HG03354 (cell line): ENCODE results near the gene KCNK4.

Experiments used
- ATAC-seq: cut with Tn5 transposase; IDR thresholded peaks from one replicate; pipeline ENCODE4 v1.9.1; 2021; ENCODE audit warnings: mild to moderate bottlenecking; ENCODE audit not compliant: unreplicated experiment, poor library complexity, severe bottlenecking

KCNK4 gene

DNA sequence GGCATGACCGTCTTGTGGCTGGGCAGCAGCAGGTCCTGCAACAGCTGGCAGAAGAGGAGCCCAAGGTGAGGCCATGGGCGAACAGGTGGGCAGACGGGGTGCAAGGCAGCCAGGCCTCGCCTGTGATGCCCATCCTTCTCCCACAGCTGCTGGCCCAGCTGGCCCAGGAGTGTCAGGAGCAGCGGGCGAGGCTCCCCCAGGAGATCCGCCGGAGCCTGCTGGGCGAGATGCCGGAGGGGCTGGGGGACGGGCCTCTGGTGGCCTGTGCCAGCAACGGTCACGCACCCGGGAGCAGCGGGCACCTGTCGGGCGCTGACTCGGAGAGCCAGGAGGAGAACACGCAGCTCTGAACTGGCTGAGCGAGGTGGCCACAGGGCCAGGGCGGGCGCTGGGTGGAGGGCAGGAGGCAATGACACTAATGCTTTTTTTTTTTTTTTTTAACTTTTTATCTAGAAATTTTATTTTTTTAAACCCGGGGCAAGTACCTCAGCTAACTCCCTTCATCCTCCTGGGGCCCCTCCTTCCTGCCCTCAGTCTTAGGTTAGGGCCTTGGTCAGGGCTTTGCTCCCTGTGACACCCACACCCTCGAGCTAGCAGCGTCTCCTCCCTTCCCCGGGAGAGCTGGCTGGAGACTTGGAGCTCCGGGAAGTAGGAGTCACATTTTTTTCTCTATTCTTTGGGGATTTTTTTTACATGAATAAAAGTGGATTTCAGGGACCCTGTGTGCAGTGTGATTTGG is 23.7 kb upstream of the KCNK4 start:
- no peak for ATAC-seq

- ATAC-seq: no peak
These were observed 22.8 kb upstream of the KCNK4 start for GRCh38 chr11:64268025-64268892.

- ATAC-seq: peak; percentile 16
These were observed 22.1 kb upstream of the KCNK4 start for GRCh38 chr11:64268893-64269539.

- peak; percentile 72 for ATAC-seq
These were observed 21.4 kb upstream of the KCNK4 start for GRCh38 chr11:64269540-64270220.

GRCh38 chr11:64275031-64275800 is 15.9 kb upstream of the KCNK4 start:
- no peak for ATAC-seq

DNA sequence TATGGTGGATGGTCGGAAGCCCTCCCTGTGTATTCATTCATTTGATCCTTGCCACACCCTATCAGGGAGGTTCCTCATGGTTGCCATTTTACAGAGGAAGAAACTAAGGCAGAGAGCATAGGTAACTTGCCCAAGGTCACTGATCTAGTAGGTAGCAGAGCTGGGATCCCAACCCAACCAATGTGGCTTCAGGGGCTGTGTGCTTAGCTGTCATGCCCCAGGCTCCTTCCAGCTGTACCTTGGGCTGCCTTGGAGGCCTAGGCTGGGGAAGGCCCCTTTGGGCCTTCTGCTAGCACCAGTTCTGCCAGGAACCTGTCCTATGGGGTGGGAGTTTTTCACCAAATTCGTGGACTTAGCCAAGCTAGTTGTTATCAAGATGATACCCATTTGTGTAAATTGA is 15.3 kb upstream of the KCNK4 start:
- no peak for ATAC-seq

- ATAC-seq: no peak
These were observed 14.3 kb upstream of the KCNK4 start for GRCh38 chr11:64276653-64277431.

- ATAC-seq: no peak
These were observed 12.4 kb upstream of the KCNK4 start for GRCh38 chr11:64278576-64279190.

GRCh38 chr11:64281957-64282770 is 8.9 kb upstream of the KCNK4 start:
- ATAC-seq: no peak

DNA sequence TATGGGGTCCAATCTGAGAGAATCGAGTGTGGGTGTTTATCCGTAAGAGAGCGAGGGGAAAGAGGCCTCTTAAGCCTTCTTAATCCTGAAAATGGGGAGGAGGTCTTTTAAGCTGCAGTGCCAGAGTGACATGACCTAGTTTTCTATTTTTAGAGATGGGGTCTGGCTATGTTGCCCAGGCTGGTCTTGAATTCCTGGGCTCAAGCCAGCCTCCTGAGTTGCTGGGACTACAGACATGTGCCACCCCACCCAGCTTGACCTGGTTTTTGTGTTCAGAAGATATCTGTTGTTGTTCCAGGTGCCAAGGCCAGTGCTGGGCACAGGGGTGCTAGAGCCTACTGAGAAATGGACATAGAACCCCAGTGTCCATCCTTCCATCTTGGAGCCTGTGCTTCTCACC is 8.0 kb upstream of the KCNK4 start:
- ATAC-seq: no peak

DNA sequence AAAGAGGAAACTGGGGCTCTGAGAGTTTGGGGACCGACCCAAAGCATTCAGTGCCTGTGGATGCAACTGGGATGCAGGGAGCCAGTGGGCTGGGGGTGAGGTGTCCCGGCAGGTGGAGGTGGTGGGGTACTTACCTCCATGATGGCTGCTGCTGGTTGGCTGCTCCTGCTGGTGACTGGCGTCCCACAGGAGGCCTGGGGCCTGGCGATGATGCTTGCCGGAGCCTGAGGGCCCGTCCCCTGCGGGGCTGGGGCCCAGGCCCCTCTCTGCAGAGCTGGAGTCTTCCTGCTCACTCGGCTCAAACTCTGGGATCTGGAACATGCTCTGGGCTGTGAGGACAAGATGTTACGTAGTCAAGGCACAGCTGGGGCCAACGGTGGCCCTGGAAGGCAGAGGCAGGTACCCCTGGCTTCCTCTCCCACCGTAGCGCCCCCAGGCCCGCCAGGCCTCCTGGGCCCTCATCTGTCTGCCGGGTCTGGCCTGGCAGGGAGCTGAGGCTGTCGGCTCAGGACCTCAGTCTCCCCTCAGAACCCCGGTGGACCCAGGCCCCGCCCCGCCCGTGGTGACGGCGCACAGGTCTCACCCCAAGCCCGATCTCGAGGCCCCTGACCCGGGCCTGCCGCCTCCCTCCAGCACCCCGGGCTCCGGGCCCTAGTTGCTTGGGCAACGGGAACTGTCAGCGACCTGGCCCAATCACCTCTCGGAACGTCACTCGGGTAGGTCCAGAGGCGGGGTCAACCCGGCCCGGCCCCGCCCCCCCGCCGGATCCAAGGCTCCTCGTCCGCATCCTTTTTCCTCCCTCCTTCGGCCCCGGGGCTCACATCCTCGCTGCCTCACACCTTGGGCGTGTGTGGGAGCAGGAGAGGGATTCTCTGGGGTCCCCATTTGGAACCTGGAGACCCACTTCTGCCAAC is 6.8 kb upstream of the KCNK4 start, which contains the start of gene BAD:
BAD (minus strand) TSS at position 618 of the 914 bp plus-strand sequence; CDS start at position 321, 297 bp downstream.
- ATAC-seq: peak; percentile 74

DNA sequence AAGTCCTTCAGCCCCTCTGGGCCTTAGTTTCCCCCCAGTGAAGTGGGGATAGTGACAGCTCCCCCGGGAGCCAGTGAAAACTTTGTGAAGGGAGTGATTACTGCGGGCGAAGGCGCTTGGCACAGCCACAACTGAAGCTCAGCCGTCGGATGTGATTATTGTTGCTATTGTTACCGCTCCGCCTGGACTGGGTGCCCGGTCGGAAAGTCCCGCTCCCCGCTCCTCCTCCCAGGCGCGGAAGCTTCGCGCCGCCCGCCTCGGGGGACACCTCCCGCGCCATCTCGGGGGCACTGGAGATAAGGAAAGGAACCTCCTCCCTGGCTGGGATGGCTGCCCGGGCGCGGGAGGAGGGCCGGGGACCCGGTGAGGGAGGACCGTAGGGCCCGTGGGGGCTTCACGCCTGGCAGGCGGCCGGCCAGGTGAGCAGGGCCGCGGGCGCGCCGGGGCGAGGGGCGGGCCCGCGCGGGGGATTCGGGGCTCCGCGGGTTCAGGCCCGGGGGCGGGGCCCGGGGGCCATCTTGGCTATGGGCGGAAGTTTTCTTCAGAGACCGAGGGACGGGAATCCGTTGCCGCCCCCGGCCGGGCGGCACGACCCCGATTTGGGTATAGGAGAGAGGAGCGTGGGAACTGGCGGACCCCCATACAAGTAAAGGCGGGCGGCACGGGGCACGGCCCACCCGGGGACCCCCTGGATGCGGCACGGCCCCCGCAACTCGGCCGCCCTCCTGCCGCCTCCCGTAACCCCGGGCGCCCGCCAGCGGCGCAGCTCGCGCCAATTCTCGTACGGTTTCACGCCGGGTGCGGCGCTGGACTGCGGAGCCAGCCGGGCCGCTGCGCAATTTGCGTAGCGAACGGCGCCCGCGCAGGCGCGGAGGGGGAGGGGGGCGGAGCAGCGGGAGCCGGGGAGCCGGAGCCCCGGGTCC is 5.9 kb upstream of the KCNK4 start, which contains the start of gene GPR137:
GPR137 (plus strand) TSS at position 887 of the 923 bp plus-strand sequence. CDS start 677 bp downstream, outside the sequence.
- peak; percentile 62 for ATAC-seq

DNA sequence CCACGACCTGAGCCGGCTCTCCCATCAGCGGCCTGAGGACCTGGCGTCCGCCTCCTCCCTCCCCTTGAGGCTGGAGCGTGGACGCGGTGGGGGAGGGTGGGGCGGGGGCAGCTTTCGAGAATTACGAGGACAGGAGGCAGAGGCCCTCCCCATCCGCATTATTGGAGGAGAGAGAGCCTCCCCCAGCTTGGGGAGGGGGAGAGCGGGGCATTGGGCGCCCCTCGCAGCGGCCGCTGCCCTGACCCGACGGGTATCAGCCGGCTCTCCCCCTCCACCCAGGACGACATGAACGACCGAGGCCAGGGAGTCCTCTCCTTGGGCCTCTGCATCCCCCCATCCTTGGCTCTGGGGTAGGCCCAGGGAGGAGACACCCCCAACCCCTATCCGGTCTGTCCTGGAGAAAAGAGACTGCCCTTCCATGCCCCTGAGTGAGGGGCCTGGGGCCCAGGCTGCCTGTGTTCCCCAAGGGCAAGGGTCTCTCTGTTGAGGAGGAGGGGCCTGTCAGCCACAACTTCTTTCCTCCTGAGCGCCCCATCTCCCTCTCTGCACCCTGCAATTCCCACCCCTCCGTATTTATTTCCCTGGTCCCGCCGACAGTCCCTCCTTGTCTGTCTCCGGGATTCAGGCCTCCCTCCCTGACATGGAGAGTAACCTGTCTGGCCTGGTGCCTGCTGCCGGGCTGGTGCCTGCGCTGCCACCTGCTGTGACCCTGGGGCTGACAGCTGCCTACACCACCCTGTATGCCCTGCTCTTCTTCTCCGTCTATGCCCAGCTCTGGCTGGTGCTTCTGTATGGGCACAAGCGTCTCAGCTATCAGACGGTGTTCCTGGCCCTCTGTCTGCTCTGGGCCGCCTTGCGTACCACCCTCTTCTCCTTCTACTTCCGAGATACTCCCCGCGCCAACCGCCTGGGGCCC is 5.0 kb upstream of the KCNK4 start:
- ATAC-seq: no peak

DNA sequence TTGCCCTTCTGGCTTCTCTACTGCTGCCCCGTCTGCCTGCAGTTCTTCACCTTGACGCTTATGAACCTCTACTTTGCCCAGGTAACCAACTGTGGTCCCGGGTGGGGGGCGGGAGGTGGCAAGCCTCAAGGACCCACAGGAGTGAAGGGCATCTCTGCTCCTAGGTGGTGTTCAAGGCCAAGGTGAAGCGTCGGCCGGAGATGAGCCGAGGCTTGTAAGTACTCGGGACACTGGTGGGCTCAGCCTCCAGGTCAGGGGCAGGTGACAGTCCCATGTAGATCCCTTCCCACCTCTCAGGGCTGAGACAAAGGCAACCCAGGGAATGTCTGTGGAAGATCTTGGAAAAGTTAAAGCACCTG is 4.3 kb upstream of the KCNK4 start:
- ATAC-seq: no peak
